GM12878 (cell line): ENCODE results near the gene CCDC190.

Experiments used
- CEBPB ChIP-seq, 2 experiments: fragments of 150-350 bp in 1 of 2; IDR thresholded peaks; 2 replicates each; pipeline ENCODE4 v1.6.1; 2012 to 2014; ENCODE audit warnings: low read depth in 2 of 2, low read length in 2 of 2, borderline replicate concordance in 1 of 2, inconsistent platforms in 1 of 2
- MTA2 ChIP-seq: fragments of 450-650 bp; IDR thresholded peaks from 2 replicates; pipeline ENCODE4 v1.6.1; 2016; ENCODE audit warnings: low read depth, mild to moderate bottlenecking, moderate library complexity
- POLR2AphosphoS5 ChIP-seq: IDR thresholded peaks from 2 replicates; pipeline ENCODE4 v1.6.1; 2011; ENCODE audit warnings: mild to moderate bottlenecking, low read length, inconsistent platforms
- SMARCA5 ChIP-seq: fragments of 450-650 bp; IDR thresholded peaks from 2 replicates; pipeline ENCODE4 v1.6.1; 2017; ENCODE audit warnings: mild to moderate bottlenecking
- SMC3 ChIP-seq: IDR thresholded peaks from 2 replicates; pipeline ENCODE4 v1.6.1; 2011; ENCODE audit warnings: low read length, improper control_type of control experiment, borderline replicate concordance
- SPI1 ChIP-seq: IDR thresholded peaks from 2 replicates; pipeline ENCODE4 v1.6.1; 2011; ENCODE audit warnings: low read depth, mild to moderate bottlenecking, low read length, moderate library complexity, borderline replicate concordance; ENCODE audit not compliant: insufficient read depth
- SREBF2 ChIP-seq: IDR thresholded peaks from 2 replicates; pipeline ENCODE4 v1.6.1; 2012; ENCODE audit warnings: mild to moderate bottlenecking, low read length
- SRF ChIP-seq, 2 experiments: IDR thresholded peaks; 2 replicates each; pipeline ENCODE4 v1.6.1; 2011; ENCODE audit warnings: low read depth in 2 of 2, low read length in 2 of 2, mild to moderate bottlenecking in 1 of 2, moderate library complexity in 1 of 2
- TAF1 ChIP-seq: IDR thresholded peaks from 2 replicates; pipeline ENCODE4 v1.6.1; 2011; ENCODE audit warnings: mild to moderate bottlenecking, low read depth, low read length, borderline replicate concordance
- TCF7 ChIP-seq: IDR thresholded peaks from 2 replicates; pipeline ENCODE4 v1.6.1; 2014; ENCODE audit warnings: antibody characterized with exemption, borderline replicate concordance
- TF ChIP-seq, protein P1 (sequence below), 3 experiments: IDR thresholded peaks in 2 of 3; conservative IDR thresholded peaks in 1 of 3; 2 replicates each; pipeline ENCODE4 v1.5.1; 2011; ENCODE audit warnings: low read depth in 3 of 3, low read length in 3 of 3, mild to moderate bottlenecking in 3 of 3, control low read depth in 2 of 3, moderate library complexity in 2 of 3, inconsistent platforms in 1 of 3, mixed read lengths in 1 of 3; ENCODE audit not compliant: control insufficient read depth in 2 of 3, insufficient read depth in 1 of 3; ENCODE audit errors: extremely low read depth in 1 of 3
- TF ChIP-seq, protein P2 (sequence below): fragments of 450-650 bp; IDR thresholded peaks from 2 replicates; pipeline ENCODE4 v1.6.1; 2014; ENCODE audit warnings: mild to moderate bottlenecking
- TF ChIP-seq, protein P3 (sequence below): IDR thresholded peaks from 2 replicates; pipeline ENCODE4 v1.6.1; 2011; ENCODE audit warnings: low read depth, low read length, improper control_type of control experiment, borderline replicate concordance

DNA sequence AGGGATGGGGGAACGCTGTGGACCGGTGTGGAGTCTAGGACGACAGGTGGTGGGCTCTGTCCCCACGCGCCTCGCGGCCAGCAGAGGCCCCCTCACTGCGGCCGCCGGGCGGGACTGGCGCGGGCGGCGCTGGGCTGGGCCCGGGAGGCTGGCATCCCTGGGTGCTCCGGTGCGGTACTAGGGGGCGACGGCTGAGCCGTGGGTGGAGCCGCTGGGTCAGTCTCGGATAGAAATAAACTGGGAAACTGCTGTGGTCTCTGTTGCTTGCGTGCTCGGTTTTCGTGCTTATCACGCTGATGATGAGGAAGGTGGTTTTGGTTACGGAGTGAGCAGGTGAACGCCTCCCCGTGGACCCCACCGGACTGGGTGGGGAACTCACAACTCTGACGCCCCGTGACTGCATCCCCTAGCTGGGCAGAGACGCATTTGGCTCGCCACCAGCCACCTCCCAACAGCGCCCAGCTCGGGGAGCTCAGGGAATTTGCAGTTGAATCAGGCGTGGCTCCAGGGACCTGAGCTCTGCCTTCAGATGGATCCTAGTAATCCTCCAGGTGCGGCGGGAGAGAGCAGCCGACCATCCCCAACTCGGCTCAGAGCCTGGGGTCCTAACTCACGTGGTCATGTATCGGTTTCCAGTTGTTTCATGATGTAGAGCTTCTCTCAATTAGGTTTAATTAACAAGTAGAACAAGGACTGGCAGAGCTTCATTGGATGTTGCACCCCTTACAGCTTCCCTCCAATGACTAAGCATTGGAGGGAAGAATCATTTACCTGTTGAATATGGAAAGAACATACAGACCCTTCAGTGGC, 38.4 kb downstream of the CCDC190 start:
- TF ChIP-seq, protein P1, sequence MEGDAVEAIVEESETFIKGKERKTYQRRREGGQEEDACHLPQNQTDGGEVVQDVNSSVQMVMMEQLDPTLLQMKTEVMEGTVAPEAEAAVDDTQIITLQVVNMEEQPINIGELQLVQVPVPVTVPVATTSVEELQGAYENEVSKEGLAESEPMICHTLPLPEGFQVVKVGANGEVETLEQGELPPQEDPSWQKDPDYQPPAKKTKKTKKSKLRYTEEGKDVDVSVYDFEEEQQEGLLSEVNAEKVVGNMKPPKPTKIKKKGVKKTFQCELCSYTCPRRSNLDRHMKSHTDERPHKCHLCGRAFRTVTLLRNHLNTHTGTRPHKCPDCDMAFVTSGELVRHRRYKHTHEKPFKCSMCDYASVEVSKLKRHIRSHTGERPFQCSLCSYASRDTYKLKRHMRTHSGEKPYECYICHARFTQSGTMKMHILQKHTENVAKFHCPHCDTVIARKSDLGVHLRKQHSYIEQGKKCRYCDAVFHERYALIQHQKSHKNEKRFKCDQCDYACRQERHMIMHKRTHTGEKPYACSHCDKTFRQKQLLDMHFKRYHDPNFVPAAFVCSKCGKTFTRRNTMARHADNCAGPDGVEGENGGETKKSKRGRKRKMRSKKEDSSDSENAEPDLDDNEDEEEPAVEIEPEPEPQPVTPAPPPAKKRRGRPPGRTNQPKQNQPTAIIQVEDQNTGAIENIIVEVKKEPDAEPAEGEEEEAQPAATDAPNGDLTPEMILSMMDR (IDR thresholded peaks at IDR 0.05 in 2 of 3, conservative IDR thresholded peaks at IDR 0.05 in 1 of 3; ENCODE audit: control insufficient read depth in 2 of 3, extremely low read depth in 1 of 3, insufficient read depth in 1 of 3, low read depth in 3 of 3, low read length in 3 of 3), result no peak
- no peak for TF ChIP-seq SRF (IDR thresholded peaks at IDR 0.05; ENCODE audit: low read depth in 2 of 2, low read length in 2 of 2)
- no peak for TF ChIP-seq TCF7
- TF ChIP-seq SREBF2, result no peak
- TF ChIP-seq, protein P2, sequence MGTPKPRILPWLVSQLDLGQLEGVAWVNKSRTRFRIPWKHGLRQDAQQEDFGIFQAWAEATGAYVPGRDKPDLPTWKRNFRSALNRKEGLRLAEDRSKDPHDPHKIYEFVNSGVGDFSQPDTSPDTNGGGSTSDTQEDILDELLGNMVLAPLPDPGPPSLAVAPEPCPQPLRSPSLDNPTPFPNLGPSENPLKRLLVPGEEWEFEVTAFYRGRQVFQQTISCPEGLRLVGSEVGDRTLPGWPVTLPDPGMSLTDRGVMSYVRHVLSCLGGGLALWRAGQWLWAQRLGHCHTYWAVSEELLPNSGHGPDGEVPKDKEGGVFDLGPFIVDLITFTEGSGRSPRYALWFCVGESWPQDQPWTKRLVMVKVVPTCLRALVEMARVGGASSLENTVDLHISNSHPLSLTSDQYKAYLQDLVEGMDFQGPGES, result no peak
- TF ChIP-seq TAF1, result no peak
- TF ChIP-seq POLR2AphosphoS5, result no peak
- TF ChIP-seq, protein P3, sequence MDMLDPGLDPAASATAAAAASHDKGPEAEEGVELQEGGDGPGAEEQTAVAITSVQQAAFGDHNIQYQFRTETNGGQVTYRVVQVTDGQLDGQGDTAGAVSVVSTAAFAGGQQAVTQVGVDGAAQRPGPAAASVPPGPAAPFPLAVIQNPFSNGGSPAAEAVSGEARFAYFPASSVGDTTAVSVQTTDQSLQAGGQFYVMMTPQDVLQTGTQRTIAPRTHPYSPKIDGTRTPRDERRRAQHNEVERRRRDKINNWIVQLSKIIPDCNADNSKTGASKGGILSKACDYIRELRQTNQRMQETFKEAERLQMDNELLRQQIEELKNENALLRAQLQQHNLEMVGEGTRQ, result no peak
- TF ChIP-seq CEBPB (IDR thresholded peaks at IDR 0.05; ENCODE audit: borderline replicate concordance in 1 of 2, low read depth in 2 of 2, low read length in 2 of 2), result no peak
- no peak for TF ChIP-seq MTA2
- TF ChIP-seq SMARCA5, result no peak
- no peak for TF ChIP-seq SPI1
- no peak for TF ChIP-seq SMC3
